Body of pancreas (tissue), 4 donors: ENCODE results near the gene MGAT3. TPM values are rescaled to one million over a fixed set of nuclear protein-coding genes. Genes with fewer than 3 reads are reported as not detected.

Source experiments
- ATAC-seq: fragments of 150-250 bp; one replicate; pipeline ENCODE4 v1.9.1; 2016
- DNase-seq, 4 donors: peaks; one replicate each; pipeline ENCODE4 v3.0.0-alpha.2; 2019
- H3K27ac ChIP-seq, 4 donors: fragments of 200-600 bp; sonication (generic); 1 replicate in 3 of 4; 2 replicates in 1 of 4; pipeline versions ENCODE4 v1.5.1 to v1.6.1; 2016 to 2019; ENCODE audit warnings: mild to moderate bottlenecking in 1 of 4, mixed read lengths in 1 of 4, moderate library complexity in 1 of 4
- H3K27me3 ChIP-seq, 2 donors: fragments of 200-600 bp; sonication (generic); one replicate each; pipeline ENCODE4 v1.6.0; 2016; ENCODE audit warnings: mild to moderate bottlenecking in 1 of 2
- H3K36me3 ChIP-seq, 2 donors: fragments of 200-600 bp; sonication (generic); replicated peaks in 1 of 2; 2 replicates each; pipeline ENCODE4 v1.5.1; 2016; ENCODE audit warnings: low read depth in 2 of 2; ENCODE audit not compliant: insufficient read depth in 1 of 2
- H3K4me1 ChIP-seq: fragments of 200-600 bp; sonication (generic); one replicate; pipeline ENCODE4 v1.6.0; 2016
- H3K4me3 ChIP-seq, 2 donors: fragments of 200-600 bp; sonication (generic); 1 replicate in 1 of 2; 2 replicates in 1 of 2; pipeline ENCODE4 v1.5.1; 2016 to 2019
- H3K9me3 ChIP-seq, 3 donors: fragments of 200-600 bp; sonication (generic); 1 replicate in 2 of 3; 2 replicates in 1 of 3; pipeline ENCODE4 v1.5.1; 2016
- POLR2A ChIP-seq, 3 donors: fragments of 450-650 bp; IDR thresholded peaks; one replicate each; pipeline ENCODE4 v1.6.1; 2016; ENCODE audit warnings: antibody characterized with exemption in 3 of 3, mild to moderate bottlenecking in 2 of 3
- WGBS, 2 donors: methylation state at CpG; one replicate each; pipeline ENCODE4 v1.1.5; 2017; 5-methylcytosine and 5-hydroxymethylcytosine counted together
- intact Hi-C: fragments of 100-400 bp; cut with DNase I; formaldehyde crosslinking; loops from one replicate; pipeline ENCODE4 v1.15.1; 2023
- total RNA-seq, 2 donors: library from RNA; depleted of rRNA; stranded (reverse); fragments of >200 nt; gene quantifications; one replicate each; pipeline ENCODE4 v1.1.0, GENCODE V29; 2016
- TF ChIP-seq, protein P1 (sequence below), 7 experiments: fragments of 450-650 bp in 4 of 7; fragments of 200-600 bp in 3 of 7; sonication (generic) in 3 of 7; IDR thresholded peaks; one replicate each; pipeline ENCODE4 v1.5.1; 2016 to 2019; ENCODE audit warnings: antibody characterized with exemption in 7 of 7

The MGAT3 gene
- total RNA-seq, 2 donors from 2014 or later, result 0.99 to 2.9 TPM

DNA sequence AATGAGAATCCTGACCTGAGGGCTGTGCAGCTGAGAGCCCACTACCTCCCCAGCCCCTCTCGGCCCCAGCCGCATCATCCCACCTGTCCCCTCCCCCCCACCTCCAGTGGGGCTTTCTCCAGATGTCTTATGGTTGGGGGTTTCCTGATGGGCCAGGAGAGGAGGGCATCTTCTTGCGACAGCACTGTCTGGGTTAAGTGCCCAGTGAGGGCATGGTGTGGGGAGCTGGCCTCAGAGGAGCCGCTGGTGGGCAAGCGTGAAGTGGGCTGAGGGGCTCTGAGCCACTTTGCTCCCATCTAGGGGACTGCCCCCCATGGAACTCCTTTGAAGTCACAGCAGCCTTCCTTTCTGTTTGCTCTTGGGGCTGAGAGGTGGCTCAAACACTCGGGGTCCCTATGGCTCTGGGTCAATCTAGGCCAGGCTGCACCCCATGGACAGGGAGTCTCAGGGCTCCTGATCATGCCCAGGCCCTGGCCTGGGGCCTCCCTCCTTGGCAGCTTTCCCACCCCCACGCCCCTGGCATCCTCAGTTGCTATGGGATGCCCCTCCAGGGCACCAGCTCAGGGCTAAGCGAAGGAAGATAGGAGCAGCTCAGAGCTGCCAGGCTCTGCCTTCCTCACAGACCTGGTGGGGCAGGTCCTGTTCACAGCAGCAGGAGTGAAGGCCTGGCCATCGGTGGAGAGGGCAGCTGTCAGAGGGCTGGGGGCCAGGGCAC lies 34.3 kb downstream of the MGAT3 start:
- Histone ChIP-seq H3K9me3 (no peaks in the 10 kb centered on the region), H3K27me3 (no peaks in the 10 kb centered on the region), H3K4me1 (peaks cover 1% of the 10 kb centered on the region), H3K36me3 (no peaks in the 10 kb centered on the region), H3K27ac (no peak overlapping the region), H3K4me3 (no peak overlapping the region)
- ATAC-seq, result no peak
- intact Hi-C loops, result no loop called here
- no peak for DNase-seq
- no peak for TF ChIP-seq POLR2A (IDR thresholded peaks at IDR 0.05)
- TF ChIP-seq, protein P1, sequence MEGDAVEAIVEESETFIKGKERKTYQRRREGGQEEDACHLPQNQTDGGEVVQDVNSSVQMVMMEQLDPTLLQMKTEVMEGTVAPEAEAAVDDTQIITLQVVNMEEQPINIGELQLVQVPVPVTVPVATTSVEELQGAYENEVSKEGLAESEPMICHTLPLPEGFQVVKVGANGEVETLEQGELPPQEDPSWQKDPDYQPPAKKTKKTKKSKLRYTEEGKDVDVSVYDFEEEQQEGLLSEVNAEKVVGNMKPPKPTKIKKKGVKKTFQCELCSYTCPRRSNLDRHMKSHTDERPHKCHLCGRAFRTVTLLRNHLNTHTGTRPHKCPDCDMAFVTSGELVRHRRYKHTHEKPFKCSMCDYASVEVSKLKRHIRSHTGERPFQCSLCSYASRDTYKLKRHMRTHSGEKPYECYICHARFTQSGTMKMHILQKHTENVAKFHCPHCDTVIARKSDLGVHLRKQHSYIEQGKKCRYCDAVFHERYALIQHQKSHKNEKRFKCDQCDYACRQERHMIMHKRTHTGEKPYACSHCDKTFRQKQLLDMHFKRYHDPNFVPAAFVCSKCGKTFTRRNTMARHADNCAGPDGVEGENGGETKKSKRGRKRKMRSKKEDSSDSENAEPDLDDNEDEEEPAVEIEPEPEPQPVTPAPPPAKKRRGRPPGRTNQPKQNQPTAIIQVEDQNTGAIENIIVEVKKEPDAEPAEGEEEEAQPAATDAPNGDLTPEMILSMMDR (IDR thresholded peaks at IDR 0.05), result no peak
- 0 to 60% methylated on average over 1 to 9 of the region's 9 CpGs for WGBS, 2 donors

GRCh38 chr22:39491696-39492095 lies 34.9 kb downstream of the MGAT3 start:
- Histone ChIP-seq H3K27ac (no peak overlapping the region), H3K9me3 (no peaks in the 10 kb centered on the region), H3K27me3 (no peaks in the 10 kb centered on the region), H3K4me1 (peaks cover 7% of the 10 kb centered on the region), H3K4me3 (no peak overlapping the region), H3K36me3 (no peaks in the 10 kb centered on the region)
- TF ChIP-seq, protein P1 (IDR thresholded peaks at IDR 0.05), result no peak
- no peak for TF ChIP-seq POLR2A (IDR thresholded peaks at IDR 0.05)
- intact Hi-C loops, result no loop called here
- ATAC-seq (no peak), DNase-seq (no peak)
- WGBS, 2 donors, result 60 to 72% methylated on average over 5 to 6 of the region's 6 CpGs

- 57 to 58% methylated on average over 2 to 3 of the region's 3 CpGs for WGBS, 2 donors
Observed at GRCh38 chr22:39492186-39492585, 35.4 kb downstream of the MGAT3 start.

DNA sequence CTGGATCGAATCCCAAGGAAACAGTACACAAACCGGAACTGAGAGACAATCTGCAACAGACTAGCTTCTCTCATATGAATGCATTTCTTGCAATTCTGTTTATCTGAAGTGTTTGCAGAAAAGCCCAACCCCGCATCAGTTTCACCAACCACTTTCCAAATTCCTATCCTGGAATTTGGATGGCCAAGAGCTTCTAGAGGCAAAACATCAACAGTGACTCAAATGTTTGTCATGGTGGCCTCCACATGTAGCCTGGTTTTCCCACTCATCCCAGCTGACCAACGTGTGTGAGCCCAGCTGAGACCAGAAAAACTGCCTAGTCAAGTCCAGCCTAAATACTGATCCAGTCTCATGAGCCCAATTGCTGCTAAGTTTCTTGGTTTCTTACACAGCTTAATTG lies 36.9 kb downstream of the MGAT3 start:
- no peak overlapping the region for H3K4me3 ChIP-seq
- intact Hi-C loops, result no loop called here

More at GRCh38 chr22:39492186-39492585, 35.4 kb downstream of the MGAT3 start:
- intact Hi-C loops, result no loop called here
- DNase-seq, result no peak
- no peak for ATAC-seq
- no peak overlapping the region for H3K27ac ChIP-seq
- no peak for TF ChIP-seq POLR2A (IDR thresholded peaks at IDR 0.05)
- TF ChIP-seq, protein P1 (IDR thresholded peaks at IDR 0.05), result no peak
- no peaks in the 10 kb centered on the region for H3K9me3 ChIP-seq
- H3K36me3 ChIP-seq, result no peaks in the 10 kb centered on the region
- peaks cover 10% of the 10 kb centered on the region for H3K4me1 ChIP-seq
- no peak overlapping the region for H3K4me3 ChIP-seq
- no peaks in the 10 kb centered on the region for H3K27me3 ChIP-seq

More for the DNA sequence above, 36.9 kb downstream of the MGAT3 start:
- Histone ChIP-seq H3K9me3 (no peaks in the 10 kb centered on the region), H3K4me1 (peaks cover 10% of the 10 kb centered on the region), H3K36me3 (no peaks in the 10 kb centered on the region), H3K27me3 (no peaks in the 10 kb centered on the region), H3K27ac (no peak overlapping the region)
- 29 to 40% methylated on average over 4 of the region's 4 CpGs for WGBS, 2 donors
- DNase-seq, result no peak
- no peak for ATAC-seq
- TF ChIP-seq, protein P1 (IDR thresholded peaks at IDR 0.05), result no peak
- no peak for TF ChIP-seq POLR2A (IDR thresholded peaks at IDR 0.05)
